GM19467 (cell line): Measurements from ENCODE around the gene PHACTR3.

Experiments
- ATAC-seq: cut with Tn5 transposase; IDR thresholded peaks from one replicate; pipeline ENCODE4 v1.9.1; 2021; ENCODE audit warnings: mild to moderate bottlenecking, moderate library complexity; ENCODE audit not compliant: unreplicated experiment

Gene PHACTR3

DNA sequence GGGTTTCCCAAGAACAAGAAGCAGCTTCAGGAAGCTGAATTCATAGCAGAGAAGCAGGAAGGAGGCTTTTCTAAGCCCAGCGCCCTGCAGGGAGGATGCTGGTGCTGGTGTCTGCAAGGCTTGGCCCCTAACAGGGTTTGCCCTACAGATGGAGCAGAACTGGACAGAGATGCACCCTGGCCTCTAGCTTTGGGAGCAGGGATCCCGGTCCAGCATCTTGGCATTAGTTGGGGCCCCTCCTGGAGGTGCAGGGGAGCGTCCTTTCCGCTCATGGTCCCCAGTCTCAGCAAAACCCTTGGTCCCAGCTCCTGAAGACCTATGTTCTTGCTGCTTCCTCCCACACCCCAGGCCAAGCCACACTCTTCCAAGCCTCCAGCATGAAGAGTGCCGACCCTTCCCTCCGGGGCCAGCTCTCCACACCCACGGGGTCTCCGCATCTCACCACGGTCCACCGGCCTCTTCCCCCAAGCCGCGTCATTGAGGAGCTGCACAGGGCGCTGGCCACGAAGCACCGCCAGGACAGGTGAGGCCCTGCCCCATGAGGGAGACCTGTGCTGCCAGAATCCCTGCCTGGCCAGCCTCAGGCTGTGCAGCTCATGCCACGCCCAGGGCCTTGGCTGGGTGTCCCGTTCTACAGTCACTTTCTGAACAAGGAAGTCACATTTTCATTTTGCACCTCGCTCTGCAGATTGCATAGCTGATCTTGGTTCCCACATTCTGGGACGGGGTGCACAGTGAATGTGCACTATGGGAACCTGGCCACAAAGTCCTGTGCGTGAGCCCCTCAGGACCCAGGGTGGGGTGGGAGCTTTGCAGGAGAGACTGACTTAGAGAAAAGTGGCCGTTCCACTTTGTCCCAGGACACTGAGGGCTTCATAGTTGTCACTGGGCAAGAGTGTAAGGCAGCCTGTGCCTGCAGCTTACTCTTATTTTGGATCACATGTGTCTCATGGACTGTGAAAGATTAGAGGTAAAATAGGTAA lies 168.9 kb downstream of the PHACTR3 start:
- no peak for ATAC-seq

DNA sequence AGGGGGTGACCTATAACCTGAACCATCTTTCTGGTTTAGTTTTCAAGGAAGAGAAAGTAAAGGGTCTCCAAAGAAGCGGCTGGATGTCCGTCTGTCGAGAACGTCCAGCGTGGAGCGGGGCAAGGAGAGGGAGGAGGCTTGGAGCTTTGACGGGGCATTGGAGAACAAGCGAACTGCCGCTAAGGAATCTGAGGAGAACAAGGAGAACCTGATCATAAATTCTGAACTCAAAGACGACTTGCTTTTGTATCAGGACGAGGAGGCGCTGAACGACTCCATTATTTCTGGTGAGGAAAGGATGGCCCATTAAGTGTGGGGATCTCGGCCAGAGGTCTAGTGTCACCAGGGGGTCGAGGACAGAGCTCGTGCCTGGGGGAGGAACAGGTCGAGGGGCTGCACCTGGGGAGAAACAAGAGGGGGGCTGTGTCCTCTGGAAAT lies 169.9 kb downstream of the PHACTR3 start:
- ATAC-seq = no peak

DNA sequence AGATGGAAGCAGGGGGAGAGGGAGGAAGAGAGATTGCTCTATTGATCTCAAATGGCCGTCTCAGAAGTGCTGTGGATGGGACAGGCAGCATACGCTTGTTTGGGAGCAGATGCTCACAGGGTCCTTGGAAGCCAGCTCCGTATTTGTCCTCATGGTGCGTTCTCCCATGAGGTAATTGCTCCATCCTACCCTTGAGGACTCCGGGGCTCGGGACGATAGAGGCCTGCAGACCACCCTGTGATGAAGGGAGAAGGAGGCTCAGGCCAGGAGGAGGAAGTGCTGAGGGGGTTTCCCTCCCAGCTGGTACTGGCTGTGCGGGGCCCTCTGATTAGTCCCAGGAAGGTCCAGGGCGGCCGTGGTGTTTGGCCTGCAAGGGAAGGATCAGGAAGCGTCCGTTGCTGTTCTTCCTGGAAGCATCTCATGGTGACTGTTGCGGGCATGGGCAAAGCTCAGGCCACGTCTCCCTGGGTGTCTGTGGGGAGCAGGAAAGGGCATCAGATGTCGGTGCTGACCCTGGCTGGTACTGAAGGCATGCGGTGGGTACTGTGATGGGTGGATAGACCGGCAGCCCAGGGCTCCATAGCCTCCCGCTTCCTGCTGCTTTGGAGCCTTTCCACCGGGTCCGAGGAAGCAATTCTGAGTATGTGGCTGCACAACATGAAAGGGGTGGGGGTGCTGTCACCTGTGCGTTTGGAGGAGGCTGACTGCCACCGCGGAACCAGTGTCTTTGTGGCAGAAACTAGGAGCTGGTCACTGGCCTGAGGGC lies 170.8 kb downstream of the PHACTR3 start:
- no peak for ATAC-seq

DNA sequence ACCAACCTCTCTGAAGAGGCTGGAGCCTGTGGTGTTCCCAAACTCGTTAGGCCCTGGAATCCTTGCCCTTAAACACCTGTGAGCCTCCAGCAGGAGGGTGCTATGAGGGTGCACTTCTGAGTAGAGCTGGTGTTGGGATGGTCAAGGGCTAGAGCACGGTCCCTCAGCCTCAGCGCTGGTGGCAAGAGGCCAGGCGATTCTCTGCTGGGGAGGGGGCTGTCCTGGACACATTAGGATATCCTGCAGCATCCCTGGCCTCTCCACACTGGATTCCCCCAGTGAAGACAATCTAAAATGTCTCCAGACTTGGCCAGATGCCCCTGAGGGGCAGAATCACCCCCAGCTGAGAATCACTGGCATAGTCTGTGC lies 171.3 kb downstream of the PHACTR3 start:
- no peak for ATAC-seq

DNA sequence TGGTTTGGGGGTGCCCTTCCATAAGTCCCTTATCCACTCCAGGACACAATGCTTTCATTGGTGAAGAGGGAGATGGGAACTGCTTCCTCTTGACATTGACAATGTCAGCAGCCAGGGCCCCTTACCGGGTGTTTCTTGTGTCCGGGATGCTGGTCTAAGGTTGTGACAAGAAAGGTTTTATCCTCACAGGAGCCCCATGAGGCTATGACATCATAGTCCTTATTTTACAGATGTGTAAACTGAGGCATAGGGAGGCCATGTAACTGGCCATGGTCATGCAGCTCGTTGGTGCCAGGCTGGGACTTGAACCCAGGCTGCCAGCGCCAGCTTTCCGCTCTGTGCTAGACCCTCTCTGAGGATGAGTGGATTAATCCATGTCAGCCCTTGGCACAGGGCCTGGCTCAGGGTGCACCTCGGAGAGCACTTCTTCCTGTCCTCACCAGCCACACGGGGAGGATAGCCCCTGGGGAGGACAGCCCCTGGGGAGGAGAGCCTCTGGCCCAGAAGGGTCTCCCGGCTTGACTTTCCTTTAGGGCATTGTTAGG lies 171.8 kb downstream of the PHACTR3 start:
- no peak for ATAC-seq

DNA sequence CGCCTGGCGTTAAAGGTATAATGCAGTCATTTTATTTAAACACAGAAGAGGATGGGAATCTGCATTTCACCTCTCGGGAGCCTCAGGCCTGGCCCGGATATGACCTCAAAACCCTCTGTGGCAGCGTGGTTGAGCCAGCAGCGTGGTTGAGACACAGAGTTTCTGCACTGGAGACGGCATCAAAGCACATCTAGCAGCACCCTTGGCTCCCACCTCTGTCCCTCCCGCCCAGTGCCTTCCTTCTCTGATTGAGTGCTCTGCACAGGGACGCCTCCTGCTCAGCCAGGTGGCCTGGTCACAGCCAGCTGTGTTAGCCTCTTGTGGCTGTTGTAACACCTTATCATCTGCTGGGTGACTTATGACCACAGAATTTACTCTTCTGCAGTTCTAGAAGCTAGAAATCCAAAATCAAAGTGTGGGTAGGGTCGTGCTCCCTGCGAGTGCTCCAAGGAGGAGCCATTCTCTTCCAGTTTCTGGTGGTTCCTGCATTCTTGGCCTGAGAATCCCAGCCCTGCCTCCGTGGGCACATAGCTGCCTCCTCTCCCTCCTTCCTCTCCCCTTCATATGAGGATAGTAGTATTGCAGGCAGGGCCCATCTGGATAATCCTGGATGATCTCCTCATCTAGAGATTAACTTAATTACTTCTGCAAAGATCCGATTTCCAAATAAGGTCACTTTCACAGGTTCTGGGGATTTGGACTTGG lies 172.4 kb downstream of the PHACTR3 start:
- ATAC-seq = no peak

DNA sequence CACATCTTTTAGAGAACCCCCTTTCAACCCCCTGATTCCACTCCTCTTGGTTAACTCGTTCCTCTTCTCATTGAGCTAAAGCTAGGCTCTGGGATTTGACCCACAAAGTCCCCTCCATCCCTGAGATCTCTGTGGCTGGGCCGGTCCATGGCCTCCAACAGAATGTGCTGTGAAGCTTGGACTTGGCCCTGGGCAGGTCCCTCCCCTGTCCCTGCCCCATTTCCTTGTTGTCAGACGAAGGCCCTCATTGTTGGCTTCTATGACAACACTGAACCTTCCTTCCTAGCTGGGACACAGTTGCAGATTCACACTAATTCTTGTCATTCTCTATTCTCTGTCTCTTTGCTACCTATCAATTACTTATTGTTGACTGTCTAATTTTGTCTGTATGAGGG lies 173.0 kb downstream of the PHACTR3 start:
- ATAC-seq = no peak

DNA sequence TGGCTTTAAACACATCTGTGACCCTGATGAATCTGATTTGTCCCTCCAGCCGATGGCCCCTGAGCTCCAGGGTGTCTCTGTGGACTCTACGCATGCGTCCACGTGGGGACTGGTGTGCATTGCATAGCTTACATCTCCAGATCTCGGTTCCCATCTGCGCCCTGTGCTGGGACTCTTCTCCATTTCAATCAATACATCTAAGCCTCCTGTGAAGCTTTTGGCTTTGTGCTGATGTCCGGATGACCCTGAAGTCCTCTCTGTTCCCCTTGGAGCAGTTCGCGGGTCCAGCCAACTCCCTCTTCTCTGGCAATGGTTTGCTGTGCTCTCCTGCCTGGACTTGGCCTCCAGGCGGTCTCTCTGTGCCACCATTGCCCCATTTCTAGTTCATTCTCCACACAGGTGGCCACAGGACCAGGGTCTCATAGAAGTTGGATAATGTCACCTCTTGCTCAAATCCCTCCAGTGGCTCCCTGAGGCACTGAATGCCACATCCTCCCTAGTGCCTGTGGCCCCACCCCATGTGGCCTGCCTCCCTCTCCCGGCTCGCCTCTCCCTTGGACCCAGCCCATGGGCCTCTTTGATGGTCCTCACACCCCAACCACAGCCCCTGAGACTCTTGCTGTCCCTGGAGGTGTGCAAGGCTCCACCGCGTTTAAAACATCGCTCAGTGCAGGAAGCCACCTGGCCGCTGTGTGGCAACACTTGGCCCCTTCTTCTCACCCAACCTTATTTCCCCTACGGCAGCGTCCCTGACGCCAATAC lies 173.7 kb downstream of the PHACTR3 start:
- ATAC-seq = no peak

DNA sequence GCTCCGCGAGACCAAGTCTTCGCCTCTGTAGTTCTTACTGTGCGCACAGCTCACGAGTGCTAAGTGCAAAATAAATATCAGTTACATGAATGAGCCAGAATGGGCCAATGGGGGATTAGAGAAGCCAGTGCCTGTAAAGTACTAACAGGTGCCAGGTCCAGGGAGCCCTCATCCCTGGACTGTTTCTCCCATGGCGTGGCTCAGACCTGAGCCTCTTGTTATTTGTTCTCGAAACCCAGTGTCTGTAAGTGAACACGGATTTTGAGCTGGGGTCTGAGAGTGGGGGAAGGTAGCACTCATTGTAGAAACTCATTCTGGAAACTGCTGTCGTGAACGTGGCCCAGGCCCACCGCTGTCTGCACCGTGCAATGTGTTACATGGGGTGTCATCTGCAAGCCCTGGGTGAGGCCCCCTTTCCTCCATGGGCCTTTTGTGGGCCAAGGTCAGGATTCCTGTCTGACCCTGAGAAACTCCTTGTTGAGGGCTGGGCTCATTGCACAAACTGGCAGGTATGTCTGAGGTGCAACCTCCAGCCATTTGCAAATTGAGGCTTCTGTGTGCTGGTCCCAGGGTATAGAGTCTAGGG lies 174.4 kb downstream of the PHACTR3 start:
- no peak for ATAC-seq

DNA sequence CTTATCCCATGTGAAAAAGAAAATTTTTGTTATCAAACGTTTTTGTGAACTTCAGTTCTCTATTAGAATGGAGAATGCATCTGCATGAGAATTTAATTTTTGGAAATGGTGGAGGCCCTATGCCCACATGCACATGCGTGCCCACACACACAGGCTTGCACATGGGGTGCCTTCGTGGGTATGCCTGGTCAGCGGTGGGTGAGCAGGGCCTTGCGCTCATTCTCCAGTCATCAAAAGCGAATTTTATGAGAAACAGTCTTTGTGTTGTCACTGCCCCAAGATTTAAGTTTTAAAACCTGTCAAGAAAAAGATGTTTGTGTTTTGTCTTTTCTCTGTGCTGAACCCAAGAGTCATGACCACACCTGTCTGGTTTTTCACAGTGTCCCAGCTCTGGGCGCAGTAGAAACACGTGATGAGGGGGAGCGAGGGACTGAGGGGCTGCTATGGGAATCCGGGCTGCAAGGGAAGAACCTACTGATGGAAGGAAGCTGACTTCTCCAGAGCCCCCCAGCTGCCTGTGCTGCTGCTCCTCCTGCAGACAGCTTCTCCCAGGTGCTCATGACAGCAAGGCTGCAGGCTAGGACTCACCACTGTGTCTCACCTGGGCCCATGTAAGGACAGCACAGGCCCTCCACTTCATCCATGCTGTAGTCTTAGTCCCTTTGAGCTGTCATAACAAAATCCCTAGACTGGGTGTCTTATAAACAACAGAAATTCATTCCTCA lies 175.5 kb downstream of the PHACTR3 start:
- ATAC-seq = no peak

DNA sequence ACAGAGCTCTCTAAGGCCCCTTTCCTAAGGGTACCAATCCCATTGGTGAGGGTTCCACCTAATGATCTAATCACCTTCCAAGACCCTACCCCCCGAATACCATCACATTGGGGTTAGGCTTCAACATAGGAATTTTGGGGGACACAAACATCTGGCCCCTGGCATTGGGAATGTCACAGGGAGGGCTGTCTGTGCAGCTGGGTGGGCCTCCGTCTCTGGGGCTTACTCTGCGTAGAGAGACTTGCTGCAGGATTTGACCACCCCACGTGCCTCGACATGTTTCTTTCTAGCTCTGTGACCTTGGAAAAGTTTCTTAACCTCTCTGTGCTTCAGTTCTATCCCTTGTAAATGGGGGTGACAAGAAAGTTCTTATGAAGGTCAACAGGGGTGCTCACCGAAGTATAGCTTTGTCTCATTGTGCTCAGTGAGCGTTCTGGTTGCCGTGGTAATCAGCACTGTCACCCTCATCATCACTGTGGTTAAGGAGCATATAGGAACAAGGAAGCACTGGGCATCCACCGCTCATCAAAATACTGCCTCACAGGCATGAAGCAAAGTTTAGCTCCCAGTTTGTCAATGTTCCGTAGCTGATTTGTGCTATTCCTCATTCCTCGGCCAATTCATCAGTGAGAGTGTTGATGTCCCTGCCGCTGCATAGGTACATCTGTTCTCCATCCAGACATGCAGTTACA lies 176.3 kb downstream of the PHACTR3 start:
- ATAC-seq = no peak

DNA sequence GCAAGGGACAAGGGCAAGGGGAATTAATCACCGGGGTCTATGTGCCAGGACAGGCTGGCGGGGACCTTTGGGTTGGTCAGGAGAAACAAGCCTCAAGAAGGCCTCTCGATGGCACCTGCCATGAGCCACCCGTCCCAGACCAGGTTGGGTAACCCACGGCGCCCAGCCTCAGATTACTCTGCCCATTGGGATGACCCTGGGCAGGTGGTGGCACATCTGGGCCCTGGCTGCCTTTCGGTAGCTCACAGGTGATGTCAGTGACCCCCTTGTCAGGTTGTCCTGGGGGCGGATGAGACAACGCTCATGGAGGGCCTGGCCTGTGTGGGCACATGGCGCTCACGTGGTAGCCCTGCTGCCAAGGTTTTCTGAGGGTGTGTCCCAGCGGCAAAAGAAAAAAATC lies 176.9 kb downstream of the PHACTR3 start:
- no peak for ATAC-seq

DNA sequence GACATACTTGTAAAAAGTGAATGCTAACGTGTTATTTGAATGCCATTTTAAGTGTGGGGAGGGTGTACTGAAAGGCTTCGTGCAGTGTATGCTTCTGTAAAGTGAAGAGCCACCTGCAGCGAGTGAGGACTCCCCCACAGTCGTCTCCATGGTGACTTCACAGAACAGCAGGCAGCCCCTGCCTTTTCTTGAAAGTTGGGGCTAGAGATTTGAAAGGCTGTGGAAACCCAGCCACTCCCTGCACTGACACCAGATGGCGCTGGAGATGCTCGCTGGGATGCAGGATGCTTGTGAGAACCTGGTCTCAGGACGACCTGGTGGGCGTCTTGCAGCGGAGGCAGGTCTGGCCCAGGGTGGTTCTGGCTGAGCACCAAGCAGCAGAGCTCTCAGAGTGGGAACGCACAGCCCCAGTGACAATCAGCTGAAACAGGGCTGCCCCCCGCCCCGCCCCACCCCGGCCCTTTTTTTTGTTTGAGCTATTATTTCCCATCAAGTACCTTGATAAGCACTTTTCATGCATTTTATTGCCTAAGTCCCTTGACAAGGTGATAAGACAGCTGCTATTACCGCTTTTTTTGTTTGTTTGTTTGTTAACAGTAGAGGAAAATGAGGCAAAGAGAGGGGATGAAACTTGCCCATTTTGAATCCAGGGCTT lies 178.8 kb downstream of the PHACTR3 start:
- no peak for ATAC-seq

DNA sequence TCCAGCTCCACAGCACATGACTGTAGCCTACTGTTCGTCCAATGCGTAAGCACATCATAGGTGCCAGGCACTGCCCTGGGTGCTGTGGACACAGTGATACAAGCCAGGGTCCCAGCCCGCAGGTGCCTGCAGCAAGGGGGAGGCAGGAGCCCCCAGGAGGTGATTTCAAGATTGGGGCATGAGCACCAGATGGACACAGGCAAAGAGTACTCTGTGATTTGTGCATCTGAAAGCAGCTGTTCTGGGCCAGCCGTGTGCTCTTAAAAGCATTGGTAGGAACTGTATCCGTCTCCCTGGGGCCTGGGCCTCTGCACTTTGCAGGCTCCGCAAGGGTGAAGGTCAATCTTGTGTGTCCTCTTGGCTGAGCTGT lies 179.3 kb downstream of the PHACTR3 start:
- ATAC-seq = no peak

DNA sequence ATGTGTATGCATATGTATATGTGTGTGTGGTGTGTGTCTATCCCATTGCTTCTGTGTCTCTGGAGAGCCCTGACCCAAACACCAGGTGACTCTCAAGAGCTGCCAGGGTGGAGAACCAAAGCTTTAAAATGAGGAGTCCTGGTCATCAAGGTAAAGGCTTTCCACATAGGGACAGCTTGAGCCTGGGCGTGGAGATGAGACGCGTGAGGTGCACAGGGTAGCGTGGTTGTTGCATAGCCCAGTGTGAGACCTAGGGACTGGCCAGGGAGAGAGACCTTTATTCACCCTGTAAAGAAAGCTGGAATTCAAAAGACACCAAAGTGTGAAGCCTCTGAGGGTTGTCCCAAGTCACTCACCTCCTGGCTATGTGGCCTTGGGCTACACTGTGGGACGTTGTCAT lies 180.0 kb downstream of the PHACTR3 start:
- ATAC-seq = no peak

DNA sequence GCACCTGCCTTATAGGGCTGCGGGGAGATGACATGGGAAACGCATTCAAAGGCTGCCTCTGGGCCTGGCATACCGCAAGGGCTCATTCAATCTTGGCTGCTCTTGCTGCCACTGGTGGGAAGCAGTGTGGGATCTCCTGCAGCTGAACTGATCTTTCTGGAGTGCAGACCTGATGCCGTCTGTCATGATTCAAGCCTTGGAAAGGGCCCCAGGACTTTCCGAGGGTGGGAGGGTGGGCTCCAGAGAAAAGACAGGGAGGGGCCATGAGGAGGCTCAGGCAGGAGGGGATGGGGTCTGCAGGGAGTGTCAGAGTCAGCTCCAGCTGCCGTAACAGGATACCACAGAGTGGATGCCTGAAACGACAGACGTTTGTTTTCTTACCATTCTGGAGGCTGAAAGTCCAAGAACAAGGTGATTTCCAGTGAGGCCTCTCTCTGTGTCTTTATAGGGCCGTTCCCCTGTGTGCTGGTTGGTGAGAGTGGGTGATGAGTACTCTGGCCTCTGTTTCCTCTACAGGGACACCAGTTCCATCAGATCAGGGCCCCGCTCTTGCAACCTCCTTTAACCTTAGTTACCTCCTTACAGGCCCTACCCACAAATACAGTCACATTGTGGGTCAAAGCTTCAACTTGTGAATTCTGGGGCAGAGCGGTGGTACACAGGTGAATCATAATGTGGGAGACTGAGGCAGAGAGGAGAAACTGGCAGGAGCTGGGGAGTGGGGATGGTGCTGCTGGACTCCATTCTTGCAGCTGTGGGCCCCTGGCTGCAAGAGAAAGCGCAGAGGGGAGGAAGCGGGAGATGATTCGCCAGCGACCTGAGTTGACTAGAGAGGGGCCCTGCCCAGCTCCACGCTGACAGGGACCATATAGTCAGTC lies 180.7 kb downstream of the PHACTR3 start:
- no peak for ATAC-seq

DNA sequence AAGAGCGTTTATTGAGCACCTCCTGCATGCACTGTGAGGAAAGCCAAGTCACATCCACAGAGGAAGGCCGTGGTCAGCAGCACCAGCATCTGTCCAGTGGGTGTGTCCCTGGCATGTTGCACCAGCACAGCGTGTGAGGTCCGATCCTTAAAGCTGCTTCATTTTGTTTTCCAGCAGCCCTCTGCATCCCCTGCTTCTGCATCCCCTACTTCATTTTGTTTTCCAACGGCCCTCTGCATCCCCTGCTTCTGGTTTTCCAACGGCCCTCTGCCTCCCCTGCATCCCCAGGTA lies 181.3 kb downstream of the PHACTR3 start:
- ATAC-seq = no peak
